GM12878 (cell line): ENCODE data around the gene RFX3. TPM values are rescaled to one million over a fixed set of nuclear protein-coding genes. Genes with fewer than 3 reads are reported as not detected.

ENCODE experiments used
- ATAC-seq: fragments of 200-7000 bp; cut with Tn5 transposase; 3 replicates; pipeline ENCODE4 v1.9.1; 2020; ENCODE audit warnings: mild to moderate bottlenecking, moderate library complexity
- BruUV-seq: library from RNA; stranded (reverse); fragments of 400-500 nt; replicated peaks from 2 replicates; lab custom pipeline; 2021; lab: Mats Ljungman, UMichigan
- CTCF ChIA-PET: fragments of 300-600 bp; sonication (Branson Sonifier 250); formaldehyde crosslinking; extraction: SDS; loops from one replicate; lab custom pipeline; 2021; ENCODE audit warnings: inconsistent platforms; lab: Yijun Ruan, JAX
- POLR2A ChIA-PET: fragments of 350-600 bp; formaldehyde crosslinking; extraction: SDS; loops from one replicate; lab custom pipeline; 2021; ENCODE audit warnings: inconsistent platforms; lab: Charles Lee
- RAD21 ChIA-PET: fragments of 300-600 bp; sonication (Branson Sonifier 250); formaldehyde crosslinking; loops from one replicate; lab custom pipeline; 2023; ENCODE audit warnings: antibody characterized with exemption; ENCODE audit not compliant: unreplicated experiment; lab: Charles Lee
- SMC1A ChIA-PET: fragments of 300-600 bp; sonication (Branson Sonifier 250); formaldehyde crosslinking; loops from one replicate; lab custom pipeline; 2023; ENCODE audit not compliant: unreplicated experiment, uncharacterized antibody; lab: Charles Lee
- DNase-seq: peaks from one replicate; pipeline ENCODE4 v3.0.0-alpha.2; 2011; ENCODE audit warnings: low read depth, low spot score
- FAIRE-seq: peaks from 3 replicates; lab custom pipeline; 2011; peaks lifted over from hg19 to GRCh38; lab: Jason Lieb, UNC
- H2AFZ ChIP-seq: 2 replicates; pipeline ENCODE4 v1.6.0; 2011; ENCODE audit warnings: low read depth, low read length, control low read depth; ENCODE audit not compliant: control insufficient read depth
- H3K27ac ChIP-seq: 2 replicates; pipeline ENCODE4 v1.5.1; 2011; ENCODE audit warnings: control low read depth; ENCODE audit not compliant: control insufficient read depth, insufficient read depth
- H3K27me3 ChIP-seq, 2 experiments: replicated peaks in 1 of 2; 2 replicates each; pipeline versions ENCODE4 v1.6.0 to v1.6.1; 2011; ENCODE audit warnings: low read length in 1 of 2; ENCODE audit not compliant: control insufficient read depth in 2 of 2, insufficient read depth in 2 of 2
- H3K36me3 ChIP-seq, 2 experiments: 2 replicates each; pipeline ENCODE4 v1.5.1; 2011; ENCODE audit warnings: low read length in 1 of 2; ENCODE audit not compliant: control insufficient read depth in 2 of 2, insufficient read depth in 2 of 2
- H3K4me1 ChIP-seq: 2 replicates; pipeline ENCODE4 v1.6.1; 2011; ENCODE audit warnings: mild to moderate bottlenecking, low read length, moderate library complexity, mixed read lengths; ENCODE audit not compliant: control insufficient read depth, insufficient read depth
- H3K4me2 ChIP-seq: 2 replicates; pipeline ENCODE4 v1.6.0; 2011; ENCODE audit warnings: control low read depth; ENCODE audit not compliant: control insufficient read depth, insufficient read depth
- H3K4me3 ChIP-seq: fragments of 200-600 bp; sonication (generic); 2 replicates; pipeline ENCODE4 v1.5.1; 2016
- H3K79me2 ChIP-seq: 2 replicates; pipeline ENCODE4 v1.6.0; 2011; ENCODE audit warnings: low read length; ENCODE audit not compliant: control insufficient read depth, insufficient read depth
- H3K9ac ChIP-seq: 2 replicates; pipeline ENCODE4 v1.8.0; 2011; ENCODE audit warnings: low read length, control low read depth, mixed read lengths; ENCODE audit not compliant: control insufficient read depth, insufficient read depth
- H3K9me3 ChIP-seq: replicated peaks from 3 replicates; pipeline ENCODE4 v1.5.1; 2011; ENCODE audit warnings: mild to moderate bottlenecking, low read length; ENCODE audit not compliant: control insufficient read depth, insufficient read depth
- H4K20me1 ChIP-seq: 2 replicates; pipeline ENCODE4 v1.6.0; 2011; ENCODE audit not compliant: control insufficient read depth, insufficient read depth
- CHD2 ChIP-seq: IDR thresholded peaks from 2 replicates; pipeline ENCODE4 v1.6.1; 2011; ENCODE audit warnings: low read depth, low read length, improper control_type of control experiment, borderline replicate concordance
- EED ChIP-seq: sonication (generic); IDR thresholded peaks from 2 replicates; pipeline ENCODE4 v1.6.1; 2016; ENCODE audit warnings: antibody characterized with exemption, low read depth
- EP300 ChIP-seq, 2 experiments: fragments of 150-350 bp in 1 of 2; IDR thresholded peaks; 2 replicates each; pipeline ENCODE4 v1.6.1; 2011 to 2012; ENCODE audit warnings: low read depth in 2 of 2, low read length in 2 of 2, borderline replicate concordance in 1 of 2, improper control_type of control experiment in 1 of 2, inconsistent platforms in 1 of 2; ENCODE audit not compliant: control insufficient read depth in 1 of 2
- ESRRA ChIP-seq: IDR thresholded peaks from 2 replicates; pipeline ENCODE4 v1.6.1; 2012; ENCODE audit warnings: mild to moderate bottlenecking, low read length, improper control_type of control experiment
- HCFC1 ChIP-seq: fragments of 150-350 bp; IDR thresholded peaks from 2 replicates; pipeline ENCODE4 v1.6.1; 2014; ENCODE audit warnings: low read length
- IKZF1 ChIP-seq: fragments of 450-650 bp; conservative IDR thresholded peaks from 2 replicates; pipeline ENCODE4 v1.6.1; 2017; ENCODE audit warnings: antibody characterized with exemption, mild to moderate bottlenecking
- MTA2 ChIP-seq: fragments of 450-650 bp; IDR thresholded peaks from 2 replicates; pipeline ENCODE4 v1.6.1; 2016; ENCODE audit warnings: low read depth, mild to moderate bottlenecking, moderate library complexity
- NFYB ChIP-seq: IDR thresholded peaks from 2 replicates; pipeline ENCODE4 v1.6.1; 2011; ENCODE audit warnings: low read depth, mild to moderate bottlenecking, low read length, improper control_type of control experiment, moderate library complexity; ENCODE audit not compliant: insufficient read depth
- SMAD5 ChIP-seq: IDR thresholded peaks from 2 replicates; pipeline ENCODE4 v1.6.1; 2016; ENCODE audit warnings: antibody characterized with exemption, low read depth
- ZNF384 ChIP-seq: IDR thresholded peaks from 2 replicates; pipeline ENCODE4 v1.6.1; 2012; ENCODE audit warnings: low read depth, mild to moderate bottlenecking, low read length, improper control_type of control experiment, borderline replicate concordance
- WGBS: methylation state at CpG from one replicate; pipeline ENCODE4 v1.1.6; 2016; ENCODE audit warnings: low lambda C conversion rate; ENCODE audit not compliant: insufficient replicate concordance, insufficient coverage; ENCODE audit errors: missing lambda C conversion rate; 5-methylcytosine and 5-hydroxymethylcytosine counted together
- in situ Hi-C: fragments of 300-500 bp; cut with MboI; formaldehyde crosslinking; loops from 9 replicates; pipeline ENCODE4 v1.14.3; 2018; ENCODE audit warnings: mixed read lengths
- intact Hi-C: fragments of 100-400 bp; cut with micrococcal nuclease; formaldehyde crosslinking; loops from one replicate; pipeline ENCODE4 v1.14.2; 2022; ENCODE audit not compliant: unreplicated experiment
- polyA plus RNA-seq, 11 experiments: library from polyadenylated mRNA; depleted of rRNA in 4 of 11; unstranded in 6 of 11; stranded (reverse) in 5 of 11; fragments of >200 nt; fragmentation: Nextera tagmentation in 4 of 11; fragmentation: Illumina TruSeq in 1 of 11; extraction: Ambion mirVana in 4 of 11; extraction: Trizol in 1 of 11; gene quantifications; 1 replicate in 1 of 11; 2 replicates in 10 of 11; pipeline versions ENCODE4 v1.2.1 to v1.2.3, GENCODE V29; 2011 to 2016; ENCODE audit warnings: inconsistent platforms in 2 of 11, missing spikeins in 2 of 11, low read depth in 1 of 11
- total RNA-seq, 4 experiments: library from RNA; depleted of rRNA in 3 of 4; stranded (reverse); fragments of >200 nt in 3 of 4; fragmentation: Illumina TruSeq in 1 of 4; extraction: Trizol in 1 of 4; gene quantifications; 2 replicates each; pipeline versions ENCODE4 v1.2.1 to v1.2.3, GENCODE V29; 2013 to 2021
- TF ChIP-seq, protein P1 (sequence below): fragments of 450-650 bp; IDR thresholded peaks from 2 replicates; pipeline ENCODE4 v1.6.1; 2018; ENCODE audit warnings: mild to moderate bottlenecking, low read depth, moderate library complexity; ENCODE audit not compliant: partially characterized antibody
- TF ChIP-seq, protein P2 (sequence below): fragments of 150-350 bp; IDR thresholded peaks from 2 replicates; pipeline ENCODE4 v1.6.1; 2014; ENCODE audit warnings: mild to moderate bottlenecking, low read depth, low read length
- TF ChIP-seq, protein P3 (sequence below): fragments of 450-650 bp; IDR thresholded peaks from 2 replicates; pipeline ENCODE4 v1.6.1; 2014; ENCODE audit warnings: mild to moderate bottlenecking

Gene RFX3
- total and polyA plus RNA-seq, 10 of the 15 experiments (the other 5 are each of a cell fraction or from before 2014, with no cell fraction given): 1.2 to 26.4 (median 6.7) TPM

DNA sequence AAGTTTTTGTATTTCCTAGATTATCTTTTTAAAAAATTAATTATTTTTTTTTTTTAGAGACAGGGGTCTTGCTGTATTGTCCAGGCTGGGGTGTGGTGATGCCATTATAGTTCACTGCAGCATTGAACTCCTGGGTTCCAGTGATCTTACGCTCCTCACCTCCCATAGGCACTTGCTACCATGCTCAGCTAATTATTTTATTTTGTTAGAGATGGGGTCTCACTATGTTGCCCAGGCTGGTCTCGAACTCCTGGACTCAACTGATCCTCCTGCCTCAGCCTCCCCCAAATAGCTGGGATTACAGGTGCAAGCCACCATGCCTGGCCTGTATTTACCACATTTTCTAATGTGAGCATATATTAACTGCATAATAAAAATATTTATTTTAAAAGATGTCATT is 274.5 kb downstream of the RFX3 start:
- POLR2A ChIA-PET: no interaction called here
- in situ Hi-C loops: no loop called here
- no peaks in the 10 kb centered on the region for H3K9me3 ChIP-seq
- peaks cover 0 to 3% of the 10 kb centered on the region in 2 experiments; a peak in 1 of 4 replicates for H3K36me3 ChIP-seq
- no peak overlapping the region for H3K27ac ChIP-seq
- no peak overlapping the region for H3K4me3 ChIP-seq
- DNase-seq (no peak), ATAC-seq (no peak), FAIRE-seq (no peak)
- 100% methylated on average over 2 of the region's 2 CpGs for WGBS
- H3K79me2 ChIP-seq: no peaks in the 10 kb centered on the region
- H3K4me1 ChIP-seq: no peaks in the 10 kb centered on the region
- TF ChIP-seq ZNF384 (no peak), MTA2 (no peak), IKZF1 (no peak), EP300 (IDR thresholded peaks at IDR 0.05; ENCODE audit: borderline replicate concordance in 1 of 2, control insufficient read depth in 1 of 2, low read depth in 2 of 2, low read length in 2 of 2) (no peak), HCFC1 (no peak), ESRRA (no peak), NFYB (no peak), EED (no peak), CHD2 (no peak), SMAD5 (no peak)
- TF ChIP-seq, protein P1, sequence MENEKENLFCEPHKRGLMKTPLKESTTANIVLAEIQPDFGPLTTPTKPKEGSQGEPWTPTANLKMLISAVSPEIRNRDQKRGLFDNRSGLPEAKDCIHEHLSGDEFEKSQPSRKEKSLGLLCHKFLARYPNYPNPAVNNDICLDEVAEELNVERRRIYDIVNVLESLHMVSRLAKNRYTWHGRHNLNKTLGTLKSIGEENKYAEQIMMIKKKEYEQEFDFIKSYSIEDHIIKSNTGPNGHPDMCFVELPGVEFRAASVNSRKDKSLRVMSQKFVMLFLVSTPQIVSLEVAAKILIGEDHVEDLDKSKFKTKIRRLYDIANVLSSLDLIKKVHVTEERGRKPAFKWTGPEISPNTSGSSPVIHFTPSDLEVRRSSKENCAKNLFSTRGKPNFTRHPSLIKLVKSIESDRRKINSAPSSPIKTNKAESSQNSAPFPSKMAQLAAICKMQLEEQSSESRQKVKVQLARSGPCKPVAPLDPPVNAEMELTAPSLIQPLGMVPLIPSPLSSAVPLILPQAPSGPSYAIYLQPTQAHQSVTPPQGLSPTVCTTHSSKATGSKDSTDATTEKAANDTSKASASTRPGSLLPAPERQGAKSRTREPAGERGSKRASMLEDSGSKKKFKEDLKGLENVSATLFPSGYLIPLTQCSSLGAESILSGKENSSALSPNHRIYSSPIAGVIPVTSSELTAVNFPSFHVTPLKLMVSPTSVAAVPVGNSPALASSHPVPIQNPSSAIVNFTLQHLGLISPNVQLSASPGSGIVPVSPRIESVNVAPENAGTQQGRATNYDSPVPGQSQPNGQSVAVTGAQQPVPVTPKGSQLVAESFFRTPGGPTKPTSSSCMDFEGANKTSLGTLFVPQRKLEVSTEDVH: no peak
- TF ChIP-seq, protein P2, sequence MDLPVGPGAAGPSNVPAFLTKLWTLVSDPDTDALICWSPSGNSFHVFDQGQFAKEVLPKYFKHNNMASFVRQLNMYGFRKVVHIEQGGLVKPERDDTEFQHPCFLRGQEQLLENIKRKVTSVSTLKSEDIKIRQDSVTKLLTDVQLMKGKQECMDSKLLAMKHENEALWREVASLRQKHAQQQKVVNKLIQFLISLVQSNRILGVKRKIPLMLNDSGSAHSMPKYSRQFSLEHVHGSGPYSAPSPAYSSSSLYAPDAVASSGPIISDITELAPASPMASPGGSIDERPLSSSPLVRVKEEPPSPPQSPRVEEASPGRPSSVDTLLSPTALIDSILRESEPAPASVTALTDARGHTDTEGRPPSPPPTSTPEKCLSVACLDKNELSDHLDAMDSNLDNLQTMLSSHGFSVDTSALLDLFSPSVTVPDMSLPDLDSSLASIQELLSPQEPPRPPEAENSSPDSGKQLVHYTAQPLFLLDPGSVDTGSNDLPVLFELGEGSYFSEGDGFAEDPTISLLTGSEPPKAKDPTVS: no peak
- TF ChIP-seq, protein P3, sequence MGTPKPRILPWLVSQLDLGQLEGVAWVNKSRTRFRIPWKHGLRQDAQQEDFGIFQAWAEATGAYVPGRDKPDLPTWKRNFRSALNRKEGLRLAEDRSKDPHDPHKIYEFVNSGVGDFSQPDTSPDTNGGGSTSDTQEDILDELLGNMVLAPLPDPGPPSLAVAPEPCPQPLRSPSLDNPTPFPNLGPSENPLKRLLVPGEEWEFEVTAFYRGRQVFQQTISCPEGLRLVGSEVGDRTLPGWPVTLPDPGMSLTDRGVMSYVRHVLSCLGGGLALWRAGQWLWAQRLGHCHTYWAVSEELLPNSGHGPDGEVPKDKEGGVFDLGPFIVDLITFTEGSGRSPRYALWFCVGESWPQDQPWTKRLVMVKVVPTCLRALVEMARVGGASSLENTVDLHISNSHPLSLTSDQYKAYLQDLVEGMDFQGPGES: no peak
- no peaks in the 10 kb centered on the region for H4K20me1 ChIP-seq
- RAD21 ChIA-PET: interaction anchor here (1.7 kb wide), 1 partner anchor 10 kb away, joined by 4 read pairs; no protein-coding TSS in a partner anchor
- no peak overlapping the region for H3K4me2 ChIP-seq
- SMC1A ChIA-PET: interaction anchor here (2.9 kb wide), 1 partner anchor 190 kb away, joined by 11 read pairs; no protein-coding TSS in a partner anchor
- H3K27me3 ChIP-seq: no peaks in the 10 kb centered on the region
- CTCF ChIA-PET: interaction anchor here (1.4 to 2.8 kb wide), 2 partner anchors 10 to 190 kb away, joined by 3 to 11 read pairs; no protein-coding TSS in a partner anchor
- no TSS peak for BruUV-seq
- intact Hi-C loops: no loop called here
- no peak overlapping the region for H3K9ac ChIP-seq
- H2AFZ ChIP-seq: no peak overlapping the region
